NCI-H2196 (cell line): ENCODE results near the gene UBAC2.

ENCODE experiments used
- DNase-seq: peaks from one replicate; lab custom pipeline; 2025; ENCODE audit not compliant: unreplicated experiment; lab: John Stamatoyannopoulos, UW

Gene UBAC2

DNA sequence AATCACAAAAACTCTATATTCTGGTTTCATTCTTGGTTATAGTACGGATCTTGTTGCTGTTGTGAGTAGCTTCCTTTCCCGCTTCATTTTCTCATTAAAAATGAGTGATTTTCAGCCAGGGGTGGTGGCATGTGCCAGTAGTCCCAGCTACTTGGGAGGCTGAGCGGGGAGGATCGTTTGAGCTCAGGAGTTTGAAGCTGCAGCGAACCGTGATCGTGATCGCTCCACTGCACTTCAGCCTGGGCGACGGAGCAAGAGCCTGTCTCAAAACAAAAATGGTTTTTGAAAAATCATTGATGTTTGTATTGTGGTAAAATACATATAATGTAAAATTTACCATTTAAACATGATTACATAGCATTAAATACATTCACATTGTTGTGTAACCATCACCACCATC is 229.0 kb downstream of the UBAC2 start:
- DNase-seq: no peak

DNA sequence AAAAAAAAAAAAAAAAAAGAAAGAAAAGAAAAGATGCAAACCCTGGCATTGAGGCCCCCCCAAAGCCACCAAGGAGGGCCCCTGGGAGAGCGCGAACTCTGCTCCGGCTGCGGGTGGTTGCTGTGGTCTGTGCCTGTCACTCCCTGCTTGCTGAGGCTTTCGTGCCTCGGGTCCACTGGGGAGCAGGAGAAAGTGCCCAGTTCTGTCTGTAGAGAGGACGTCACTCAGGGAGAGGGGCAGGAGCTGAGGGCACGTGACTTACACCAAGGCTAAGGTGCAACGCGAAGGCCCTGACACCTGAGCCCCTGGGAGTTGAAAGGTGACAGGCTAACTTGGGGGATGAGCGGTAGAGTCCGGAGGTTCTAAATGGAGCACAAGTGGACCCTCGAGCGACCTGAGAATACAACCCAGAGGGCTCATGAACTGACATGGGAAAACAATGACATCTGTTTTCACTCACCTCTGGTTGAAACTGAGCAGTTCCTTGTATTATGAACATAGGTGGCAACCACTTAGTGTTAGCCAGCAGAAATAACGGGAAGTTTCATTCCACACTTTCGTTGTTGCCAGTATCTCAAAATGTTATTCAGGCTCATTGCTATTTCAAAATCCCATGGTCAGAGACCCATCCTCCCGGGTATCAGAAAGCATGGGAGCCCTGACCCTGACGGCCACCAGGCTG is 231.4 kb downstream of the UBAC2 start:
- no peak for DNase-seq

DNA sequence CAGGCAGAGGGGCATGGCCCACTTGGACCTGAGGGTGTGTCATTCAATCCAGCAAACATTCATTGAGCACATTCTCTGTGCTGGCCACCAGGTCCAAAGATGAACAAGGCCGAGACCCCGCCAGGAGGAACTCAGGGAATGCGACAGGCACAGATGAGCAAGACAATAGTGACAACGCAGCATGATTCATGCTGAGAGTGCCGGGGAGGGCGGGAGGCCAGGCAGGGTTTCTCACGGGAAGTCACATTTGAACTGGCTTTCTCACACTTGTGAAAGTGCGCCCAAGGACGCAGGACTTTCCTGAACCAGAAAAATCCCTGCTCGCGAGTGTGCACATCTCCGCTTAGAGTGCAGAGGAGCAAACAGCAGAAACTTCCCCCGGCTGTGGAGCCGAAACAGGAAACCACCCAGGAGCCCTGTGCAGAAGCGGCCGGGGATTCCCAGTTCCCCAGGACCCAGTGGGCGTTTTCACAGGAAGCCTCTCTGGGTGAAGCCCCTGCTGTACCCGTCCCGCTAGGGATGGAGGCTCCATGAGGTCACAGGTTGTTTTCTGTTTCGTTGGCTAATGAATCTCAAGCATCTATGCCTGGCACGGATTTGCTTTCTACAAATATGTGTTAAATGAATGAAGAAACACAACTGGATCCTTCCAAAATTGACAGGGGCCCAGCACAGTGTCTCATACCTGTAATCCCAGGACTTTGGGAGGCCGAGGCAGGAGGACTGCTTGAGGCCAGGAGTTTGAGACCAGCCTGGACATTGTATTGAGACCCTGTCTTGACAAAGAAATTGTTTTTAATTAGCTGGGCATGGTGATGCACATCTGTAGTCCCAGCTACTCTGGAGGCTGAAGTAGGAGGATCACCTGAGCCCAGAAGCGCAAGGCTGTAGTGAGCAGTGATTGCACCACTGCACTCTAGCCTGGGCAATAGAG is 232.2 kb downstream of the UBAC2 start:
- no peak for DNase-seq

DNA sequence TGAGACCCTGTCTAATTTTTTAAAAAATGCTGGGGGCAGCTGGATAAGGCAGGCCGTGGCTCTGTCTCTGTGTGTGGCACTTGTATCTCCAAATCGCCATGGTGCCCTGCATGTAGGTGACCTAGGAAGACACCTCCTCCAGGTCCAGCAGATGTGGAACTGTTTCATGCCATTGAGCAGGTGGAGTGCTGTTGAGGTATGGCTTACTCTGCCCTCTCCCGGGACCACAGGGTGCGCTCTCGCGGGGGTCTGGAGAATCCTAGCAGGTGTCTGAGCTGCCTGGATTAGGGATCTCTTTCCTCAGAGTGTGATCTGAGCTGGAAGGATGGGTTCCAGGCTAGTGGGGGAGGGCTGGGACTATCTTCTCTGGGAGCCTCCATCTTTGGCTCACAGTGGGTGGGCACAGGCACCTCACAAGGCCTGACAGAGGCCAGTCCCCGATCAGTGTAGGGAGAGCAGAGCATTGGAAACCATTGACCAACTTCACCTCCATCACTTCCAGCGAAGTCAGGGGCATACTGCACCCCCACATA is 233.0 kb downstream of the UBAC2 start:
- DNase-seq: no peak

DNA sequence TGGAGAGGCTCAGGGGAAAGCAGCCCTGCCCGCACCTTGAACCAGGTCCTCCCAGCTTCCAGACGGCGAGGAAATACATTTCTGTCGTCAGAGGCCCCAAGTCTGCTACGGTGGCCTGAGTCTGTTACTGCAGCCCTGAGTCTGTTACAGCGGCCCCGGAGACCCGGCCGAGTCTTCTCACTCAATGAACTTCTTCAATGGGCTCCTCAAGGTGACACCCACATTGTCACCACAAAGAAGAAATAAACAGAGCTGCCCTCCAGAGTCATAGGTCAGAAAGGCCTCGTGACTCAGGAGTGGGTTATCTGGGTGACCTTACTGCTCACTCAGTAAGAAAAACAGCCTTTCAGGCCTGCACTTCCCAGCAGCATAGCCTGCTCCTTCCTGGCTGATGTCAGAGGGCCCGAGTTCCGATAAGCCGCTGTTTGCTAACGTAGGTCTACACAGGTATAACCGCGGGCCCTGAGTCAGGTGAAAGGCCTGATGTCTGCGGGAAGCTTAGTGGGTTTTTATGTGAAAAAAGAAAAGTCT is 233.7 kb downstream of the UBAC2 start:
- no peak for DNase-seq

DNA sequence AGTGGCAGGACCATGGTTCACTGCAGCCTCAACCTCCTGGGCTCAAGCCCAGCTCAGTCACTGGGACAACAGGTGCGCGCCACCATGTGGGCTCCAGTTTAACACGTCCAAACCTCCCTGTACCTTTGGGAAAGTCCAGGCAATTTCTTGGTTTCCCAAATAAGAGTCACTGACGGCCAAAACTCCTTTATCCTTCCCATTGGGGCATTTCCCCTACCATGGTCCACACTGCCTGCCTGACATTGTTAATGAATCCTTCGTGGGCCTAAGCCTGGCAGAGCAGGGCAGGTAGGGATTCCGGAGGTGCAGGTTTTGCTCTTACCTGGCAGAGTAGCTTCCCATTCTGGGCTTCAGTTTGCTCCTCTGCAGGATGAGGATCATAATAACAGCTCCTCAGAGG is 234.5 kb downstream of the UBAC2 start:
- no peak for DNase-seq

DNA sequence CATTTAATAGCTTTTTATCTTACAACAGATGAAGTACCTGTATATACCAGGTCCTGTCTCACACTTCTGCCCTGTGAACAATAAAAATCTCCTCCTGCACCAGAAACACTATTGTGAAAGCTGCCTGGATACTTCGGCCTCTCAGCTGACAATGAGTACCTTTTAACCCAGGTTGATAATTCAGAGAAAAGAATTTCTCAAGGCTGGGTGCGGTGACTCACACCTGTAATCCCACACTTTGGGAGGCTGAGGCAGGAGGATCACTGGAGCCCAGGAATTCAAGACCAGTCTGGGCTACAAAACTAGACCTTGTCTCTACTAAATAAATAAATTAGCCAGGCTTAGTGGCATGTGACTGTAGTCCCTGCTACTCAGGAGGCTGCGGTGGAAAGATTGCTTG is 235.3 kb downstream of the UBAC2 start:
- no peak for DNase-seq
